Ramos (cell line): ENCODE results near the gene RPS6KA5.
"Not testable (repeated sequence)": the region's sequence is repeated elsewhere in the genome, so short reads cannot be mapped to it uniquely, and the experiment has no call there.

Experiments
- in situ Hi-C: fragments of 300-500 bp; cut with MboI; formaldehyde crosslinking; loops from one replicate; pipeline ENCODE4 v1.14.3; 2022; ENCODE audit warnings: low sequenced_read_pairs; ENCODE audit not compliant: unreplicated experiment

The RPS6KA5 gene

GRCh38 chr14:91060351-91061055 lies at the start of gene RPS6KA5:
TSS of gene RPS6KA5 (minus strand) at chr14:91060641. CDS start at chr14:91060434, 207 bp downstream.
- in situ Hi-C loops = no loop called here

- in situ Hi-C loops = no loop called here
These were observed 48.6 kb upstream of the RPS6KA5 start for GRCh38 chr14:91108941-91109611.

- in situ Hi-C loops = no loop called here
These were observed 42.7 kb upstream of the RPS6KA5 start for GRCh38 chr14:91103116-91103515.

GRCh38 chr14:91100102-91100501 lies 39.7 kb upstream of the RPS6KA5 start:
- in situ Hi-C loops = no loop called here

- in situ Hi-C loops = no loop called here
These were observed 38.1 kb upstream of the RPS6KA5 start for GRCh38 chr14:91098591-91098990.

GRCh38 chr14:91097657-91098056 lies 37.2 kb upstream of the RPS6KA5 start:
- in situ Hi-C loops = not testable (repeated sequence)

GRCh38 chr14:91095178-91095577 lies 34.7 kb upstream of the RPS6KA5 start:
- in situ Hi-C loops = no loop called here

GRCh38 chr14:91094772-91095171 lies 34.3 kb upstream of the RPS6KA5 start:
- in situ Hi-C loops = no loop called here

GRCh38 chr14:91093743-91094472 lies 33.5 kb upstream of the RPS6KA5 start:
- in situ Hi-C loops = not testable (repeated sequence)

GRCh38 chr14:91092073-91092472 lies 31.6 kb upstream of the RPS6KA5 start:
- in situ Hi-C loops = no loop called here

- in situ Hi-C loops = no loop called here
These were observed 30.3 kb upstream of the RPS6KA5 start for GRCh38 chr14:91090743-91091142.

GRCh38 chr14:91089958-91090535 lies 29.6 kb upstream of the RPS6KA5 start:
- in situ Hi-C loops = no loop called here

GRCh38 chr14:91088585-91089235 lies 28.3 kb upstream of the RPS6KA5 start:
- in situ Hi-C loops = no loop called here

GRCh38 chr14:91087470-91087869 lies 27.0 kb upstream of the RPS6KA5 start:
- in situ Hi-C loops = not testable (repeated sequence)

- in situ Hi-C loops = no loop called here
These were observed 24.1 kb upstream of the RPS6KA5 start for GRCh38 chr14:91084516-91084915.

GRCh38 chr14:91082282-91082681 lies 21.8 kb upstream of the RPS6KA5 start:
- in situ Hi-C loops = no loop called here

GRCh38 chr14:91080071-91080470 lies 19.6 kb upstream of the RPS6KA5 start:
- in situ Hi-C loops = no loop called here

- in situ Hi-C loops = no loop called here
These were observed 17.8 kb upstream of the RPS6KA5 start for GRCh38 chr14:91078095-91078737.

- in situ Hi-C loops = no loop called here
These were observed 15.1 kb upstream of the RPS6KA5 start for GRCh38 chr14:91075553-91075952.

- in situ Hi-C loops = no loop called here
These were observed 10.1 kb upstream of the RPS6KA5 start for GRCh38 chr14:91070572-91070971.
